CD4-positive, alpha-beta T cell treated with Interleukin-12 subunit alpha and Interleukin-12 subunit beta, for 1 hour (primary cell): ENCODE measurements around the gene GPBP1L1.
"Not testable (repeated sequence)": the region's sequence is repeated elsewhere in the genome, so short reads cannot be mapped to it uniquely, and the experiment has no call there.

ENCODE experiments used
- DNase-seq: peaks from one replicate; pipeline ENCODE4 v3.0.0-alpha.2; 2020

The GPBP1L1 gene

GRCh38 chr1:45629035-45629434 lies 57.3 kb downstream of the GPBP1L1 start:
- DNase-seq = no peak

DNA sequence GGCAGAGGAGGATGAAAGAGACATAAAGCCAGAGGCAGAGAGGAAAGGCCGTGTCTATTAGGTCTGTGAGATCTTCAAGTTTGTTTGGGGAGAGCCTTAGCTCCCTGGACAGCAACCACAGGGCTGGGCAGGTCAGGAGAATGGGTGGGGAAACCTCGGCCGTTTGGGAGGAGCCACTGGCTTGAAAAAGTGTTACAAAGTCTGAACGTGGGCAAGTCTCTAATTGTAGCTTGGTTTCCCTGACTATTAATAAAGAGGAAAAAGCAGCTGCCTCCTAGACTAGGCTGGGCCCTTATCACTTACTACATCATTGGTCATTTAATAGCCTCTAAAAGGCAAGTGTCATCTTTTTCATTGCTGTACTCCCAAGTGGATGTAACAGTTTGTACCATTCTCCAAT lies 62.4 kb downstream of the GPBP1L1 start, which contains the start of gene CCDC17:
Gene CCDC17 (minus strand): TSS at position 83 of the 400 bp plus-strand sequence. CDS start 145 bp downstream, outside the sequence.
- no peak for DNase-seq

- DNase-seq = no peak
These were observed 63.6 kb downstream of the GPBP1L1 start for GRCh38 chr1:45622524-45623394.

GRCh38 chr1:45621895-45622523 lies 64.3 kb downstream of the GPBP1L1 start:
- DNase-seq = no peak

DNA sequence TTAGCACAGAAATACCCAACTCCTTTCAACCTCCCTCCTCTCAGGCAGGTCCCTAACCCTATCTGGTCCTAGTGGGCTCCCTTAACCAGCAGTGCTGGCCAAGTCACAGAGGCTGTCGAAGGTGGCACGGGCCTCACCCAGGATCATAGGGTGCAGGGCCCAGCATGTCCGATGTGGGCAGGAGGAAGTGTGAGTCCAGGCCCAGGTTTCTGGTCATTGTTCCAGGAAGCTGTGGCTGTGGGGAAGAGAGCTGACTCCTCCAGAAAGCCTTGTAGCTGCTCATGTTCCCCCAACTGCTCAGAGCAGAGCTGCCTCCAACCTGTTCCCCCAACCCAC lies 64.9 kb downstream of the GPBP1L1 start:
- DNase-seq = no peak

DNA sequence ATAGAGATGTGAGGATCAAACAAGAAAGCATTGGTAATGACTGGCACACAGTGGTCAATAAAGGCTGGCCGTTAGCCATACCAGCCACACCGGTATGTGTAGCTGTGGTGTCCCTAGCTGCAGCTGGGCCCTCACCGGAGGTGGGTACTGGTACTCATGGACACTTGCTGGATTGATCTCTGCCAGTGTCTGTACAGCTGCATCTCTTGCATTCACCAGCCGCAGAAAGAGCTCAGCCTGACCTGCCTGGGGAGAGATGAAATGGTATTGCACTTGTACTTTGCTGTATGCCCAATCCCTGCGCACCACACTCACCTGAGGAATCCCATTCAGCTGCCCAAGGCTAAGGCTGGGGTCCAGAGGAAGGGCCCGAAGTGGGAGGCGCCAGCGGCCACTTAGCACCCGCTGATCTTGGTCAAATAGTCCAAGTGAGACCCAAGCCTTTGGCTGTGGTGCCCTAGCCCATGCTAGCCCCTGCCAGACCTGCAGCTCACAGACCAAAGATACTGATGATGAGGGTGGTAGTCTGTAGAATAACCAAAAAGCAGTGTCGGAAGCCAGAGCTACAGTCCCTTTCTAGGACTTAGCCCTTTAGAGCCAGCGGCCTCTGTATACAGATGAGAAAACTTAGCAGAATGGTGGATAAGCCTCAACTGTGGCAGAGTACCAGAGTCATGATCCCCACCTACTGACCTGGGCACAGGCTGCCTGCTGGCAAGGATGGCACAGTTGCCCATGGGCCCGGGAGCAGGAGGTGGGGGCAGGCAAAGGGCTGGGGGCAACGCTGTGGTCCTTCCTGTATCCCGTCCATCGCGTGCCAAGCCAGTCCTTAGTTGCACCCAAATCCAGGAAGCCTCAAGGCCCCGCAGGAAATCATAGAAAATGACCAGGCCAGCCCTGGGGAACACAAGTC lies 65.5 kb downstream of the GPBP1L1 start:
- no peak for DNase-seq

DNA sequence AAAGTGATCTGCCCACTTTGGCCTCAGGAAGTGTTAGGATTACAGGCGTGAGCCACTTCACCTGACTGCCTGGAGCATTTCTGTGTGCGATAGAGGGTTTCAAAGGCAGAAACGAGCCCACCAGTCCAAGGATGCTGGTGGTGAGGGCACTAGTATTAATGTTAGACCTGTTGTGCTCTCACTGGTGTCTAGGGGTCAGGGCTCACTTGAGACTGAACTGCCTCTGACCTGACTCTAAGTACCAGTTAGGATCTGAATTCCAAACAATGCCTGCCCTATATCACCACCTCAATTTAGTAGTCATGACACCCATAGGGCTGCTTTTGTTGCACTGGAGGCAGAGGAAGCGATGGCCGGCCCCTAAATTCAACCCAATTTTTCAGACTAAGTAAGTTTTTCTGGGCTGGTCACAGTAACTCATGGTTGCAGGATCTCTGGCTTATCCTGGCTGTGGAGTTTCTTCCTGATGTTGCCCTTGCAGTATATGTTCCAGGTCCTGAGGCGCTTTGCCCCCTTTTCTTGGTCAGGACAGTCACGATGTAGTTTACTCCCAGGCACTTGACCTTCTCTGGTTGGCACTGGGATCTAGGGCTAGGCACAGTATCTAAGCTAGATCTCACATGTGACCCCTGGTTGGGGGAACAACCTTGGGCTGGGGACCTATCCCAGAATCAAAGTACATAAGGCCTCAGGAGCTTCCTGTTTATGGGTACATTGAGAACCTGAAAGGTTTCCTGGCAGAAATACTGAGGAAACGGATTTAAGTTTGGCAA lies 67.0 kb downstream of the GPBP1L1 start:
- no peak for DNase-seq

DNA sequence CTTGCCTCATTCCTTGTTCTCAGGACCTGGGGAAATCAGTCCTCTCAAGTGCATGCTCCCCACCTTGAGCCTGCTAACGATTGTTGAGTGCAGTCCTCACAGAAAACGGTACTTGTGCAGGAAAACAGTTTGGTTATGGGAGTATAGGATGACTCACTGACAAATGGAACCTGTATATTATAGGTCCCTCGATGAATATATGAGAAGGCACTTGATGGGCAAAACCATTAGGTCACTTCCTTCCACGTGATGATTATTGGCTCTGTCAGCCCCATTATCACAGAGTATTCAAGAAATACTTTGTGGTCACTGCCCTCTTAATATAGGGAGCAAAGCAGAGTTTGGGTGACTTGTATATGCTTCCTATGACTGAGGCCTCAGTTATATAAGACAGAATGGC lies 68.7 kb downstream of the GPBP1L1 start:
- no peak for DNase-seq

DNA sequence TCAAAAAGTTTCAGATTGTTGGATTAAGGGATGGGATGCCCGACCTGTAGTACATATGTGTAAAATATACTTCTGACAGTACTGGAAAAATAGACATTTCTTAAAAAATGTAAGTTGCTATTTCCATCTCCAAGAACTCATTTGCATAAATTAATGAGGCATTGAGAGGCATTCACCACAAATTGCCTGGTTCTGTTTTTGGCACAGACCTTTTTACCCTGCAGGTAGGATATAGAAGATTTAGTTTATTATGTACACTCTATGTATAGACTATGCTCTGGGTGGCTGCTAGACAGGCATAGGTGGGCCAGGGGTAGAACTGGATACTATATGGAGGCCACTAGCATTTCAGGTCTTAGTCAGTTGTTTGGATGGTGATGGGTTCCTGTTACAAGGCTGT lies 70.4 kb downstream of the GPBP1L1 start:
- DNase-seq = no peak

- DNase-seq = no peak
These were observed 73.3 kb downstream of the GPBP1L1 start for GRCh38 chr1:45612941-45613579.

GRCh38 chr1:45610589-45611226 lies 75.6 kb downstream of the GPBP1L1 start:
- DNase-seq = no peak

- no peak for DNase-seq
These were observed 77.9 kb downstream of the GPBP1L1 start for GRCh38 chr1:45608175-45609156.

DNA sequence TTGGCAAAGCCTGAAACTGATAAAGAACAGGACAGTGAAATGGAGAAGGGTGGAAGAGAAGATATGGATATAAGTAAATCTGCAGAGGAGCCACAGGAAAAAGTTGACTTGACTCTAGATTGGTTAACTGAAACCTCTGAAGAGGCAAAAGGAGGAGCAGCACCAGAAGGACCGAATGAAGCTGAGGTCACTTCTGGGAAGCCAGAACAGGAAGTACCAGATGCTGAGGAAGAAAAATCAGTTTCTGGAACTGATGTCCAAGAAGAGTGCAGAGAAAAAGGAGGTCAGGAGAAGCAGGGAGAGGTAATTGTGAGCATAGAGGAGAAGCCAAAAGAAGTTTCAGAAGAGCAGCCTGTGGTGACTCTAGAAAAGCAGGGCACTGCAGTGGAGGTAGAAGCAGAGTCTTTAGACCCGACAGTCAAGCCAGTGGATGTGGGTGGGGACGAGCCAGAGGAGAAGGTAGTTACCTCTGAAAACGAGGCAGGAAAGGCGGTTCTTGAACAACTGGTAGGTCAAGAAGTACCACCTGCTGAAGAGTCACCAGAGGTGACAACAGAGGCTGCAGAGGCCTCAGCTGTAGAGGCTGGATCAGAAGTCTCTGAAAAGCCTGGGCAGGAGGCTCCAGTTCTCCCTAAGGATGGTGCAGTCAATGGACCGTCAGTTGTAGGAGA lies 78.8 kb downstream of the GPBP1L1 start:
- DNase-seq = no peak

GRCh38 chr1:45604239-45604638 lies 82.1 kb downstream of the GPBP1L1 start:
- DNase-seq = no peak

DNA sequence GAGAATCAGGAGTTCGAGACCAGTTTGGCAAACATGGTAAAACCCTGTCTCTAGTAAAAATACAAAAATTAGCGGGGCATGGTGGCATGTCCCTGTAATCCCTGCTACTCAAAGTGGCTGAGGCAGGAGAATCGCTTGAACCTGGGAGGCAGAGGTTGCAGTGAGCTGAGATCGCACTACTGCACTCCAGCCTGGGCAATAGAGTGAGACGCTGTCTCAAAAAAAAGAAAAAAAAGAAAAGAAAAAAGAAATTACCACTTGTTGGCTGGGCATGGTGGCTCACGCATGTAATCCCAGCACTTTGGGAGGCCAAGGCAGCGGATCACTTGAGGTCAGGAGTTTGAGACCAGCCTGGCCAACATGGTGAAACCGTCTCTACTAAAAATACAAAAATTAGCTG lies 89.6 kb downstream of the GPBP1L1 start:
- not testable (repeated sequence) for DNase-seq

DNA sequence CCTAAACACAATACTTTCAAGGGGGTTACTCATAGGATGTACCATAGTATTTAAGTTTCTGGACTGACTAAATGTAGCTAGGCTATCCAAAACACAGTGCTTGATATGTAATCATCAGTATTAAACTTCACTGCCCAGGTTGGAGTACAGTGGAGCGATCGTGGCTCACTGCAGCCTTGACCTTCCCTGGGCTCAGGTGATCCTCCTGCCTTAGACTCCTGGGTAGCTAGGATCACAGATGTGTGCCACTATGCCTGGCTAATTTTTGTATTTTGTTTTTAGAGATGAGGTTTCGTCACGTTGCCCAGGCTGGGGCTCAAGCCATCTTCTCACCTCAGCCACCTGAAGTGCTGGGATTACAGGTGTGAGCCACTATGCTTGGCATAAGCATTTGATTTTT lies 91.9 kb downstream of the GPBP1L1 start:
- DNase-seq = no peak

GRCh38 chr1:45589861-45590260 lies 96.5 kb downstream of the GPBP1L1 start:
- DNase-seq = no peak

DNA sequence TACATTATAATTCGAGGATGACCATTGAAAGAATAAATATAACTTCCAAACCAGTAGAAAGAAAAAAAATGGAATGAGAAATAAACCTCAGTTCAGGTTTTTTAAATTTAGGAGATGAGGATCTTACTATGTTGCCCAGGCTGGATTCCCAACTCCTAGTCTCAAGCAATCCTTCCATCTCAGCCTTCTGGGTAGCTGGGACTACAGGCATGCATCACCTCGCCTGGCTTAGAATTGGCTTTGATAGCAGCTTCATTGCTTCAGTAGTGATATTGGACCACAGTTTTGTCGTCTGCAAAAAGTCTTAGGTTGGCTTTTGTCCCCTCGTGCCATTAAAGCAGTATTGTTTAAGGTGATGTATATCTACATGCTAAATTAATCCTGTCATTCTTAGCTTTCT lies 99.6 kb downstream of the GPBP1L1 start:
- DNase-seq = no peak

GRCh38 chr1:45585496-45586075 lies 100.7 kb downstream of the GPBP1L1 start:
- DNase-seq = no peak
